Ramos (cell line): Measurements from ENCODE around the gene CUBN.

Experiments
- in situ Hi-C: fragments of 300-500 bp; cut with MboI; formaldehyde crosslinking; loops from one replicate; pipeline ENCODE4 v1.14.3; 2022; ENCODE audit warnings: low sequenced_read_pairs; ENCODE audit not compliant: unreplicated experiment

CUBN gene

DNA sequence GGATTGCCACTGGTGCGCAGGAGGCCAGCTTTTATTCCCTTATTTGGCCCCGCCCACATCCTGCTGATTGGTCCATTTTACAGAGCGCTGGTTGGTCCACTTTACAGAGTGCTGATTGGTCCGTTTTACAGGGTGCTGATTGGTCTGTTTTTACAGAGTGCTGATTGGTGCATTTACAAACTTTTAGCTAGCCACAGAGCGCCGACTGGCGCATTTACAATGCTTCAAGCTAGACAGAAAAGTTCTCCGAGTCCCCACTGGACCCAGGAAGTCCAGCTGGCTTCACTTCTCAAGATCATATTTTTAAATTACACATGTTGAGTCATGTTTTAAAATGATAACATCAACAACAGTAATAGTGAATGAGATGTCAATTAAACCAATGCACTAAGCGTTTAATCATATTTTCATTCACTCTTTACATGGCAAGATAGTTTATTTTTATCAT, 128.3 kb downstream of the CUBN start:
- in situ Hi-C loops, result no loop called here

DNA sequence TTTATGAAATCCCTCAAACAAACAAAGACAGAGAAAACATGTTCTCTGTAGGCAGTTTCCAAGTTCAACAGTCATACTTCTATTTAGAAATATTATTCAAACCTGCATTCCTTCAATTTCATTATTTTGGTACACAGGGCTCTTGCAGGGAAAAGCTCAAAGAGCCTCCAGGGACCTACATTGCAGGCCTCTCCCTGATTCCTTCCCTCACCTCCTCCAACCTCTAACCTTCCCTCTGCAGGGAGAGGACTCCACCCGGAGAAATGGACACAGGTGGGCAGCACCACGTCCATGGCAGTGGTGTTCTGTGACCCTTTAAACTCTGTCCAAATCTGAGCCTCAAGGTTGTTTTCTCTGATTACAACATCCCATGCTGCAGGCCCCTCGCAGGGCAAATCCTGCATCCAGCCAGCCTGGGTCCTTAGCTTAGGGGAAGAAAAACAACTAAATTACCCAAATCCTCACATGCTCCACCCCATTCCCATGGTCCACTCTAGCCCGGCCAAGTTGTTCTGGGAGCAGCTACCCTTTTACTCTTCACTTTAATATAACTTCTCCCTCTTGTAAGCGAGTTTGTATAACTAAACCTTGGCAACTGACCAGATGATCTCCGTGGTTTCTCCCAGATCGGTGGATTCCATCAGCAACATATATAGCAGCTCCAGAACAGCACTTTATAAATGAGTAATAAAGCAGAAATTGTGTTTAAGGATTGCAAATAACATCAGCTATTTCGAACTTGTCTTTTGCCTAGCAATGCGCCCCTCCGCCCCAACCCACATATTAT, 129.8 kb downstream of the CUBN start:
- in situ Hi-C loops, result no loop called here

- in situ Hi-C loops, result no loop called here
Measured at GRCh38 chr10:16996530-16996964, 133.1 kb downstream of the CUBN start.

GRCh38 chr10:16995867-16996529, 133.6 kb downstream of the CUBN start:
- in situ Hi-C loops, result no loop called here

GRCh38 chr10:16993186-16993585, 136.4 kb downstream of the CUBN start:
- in situ Hi-C loops, result no loop called here

DNA sequence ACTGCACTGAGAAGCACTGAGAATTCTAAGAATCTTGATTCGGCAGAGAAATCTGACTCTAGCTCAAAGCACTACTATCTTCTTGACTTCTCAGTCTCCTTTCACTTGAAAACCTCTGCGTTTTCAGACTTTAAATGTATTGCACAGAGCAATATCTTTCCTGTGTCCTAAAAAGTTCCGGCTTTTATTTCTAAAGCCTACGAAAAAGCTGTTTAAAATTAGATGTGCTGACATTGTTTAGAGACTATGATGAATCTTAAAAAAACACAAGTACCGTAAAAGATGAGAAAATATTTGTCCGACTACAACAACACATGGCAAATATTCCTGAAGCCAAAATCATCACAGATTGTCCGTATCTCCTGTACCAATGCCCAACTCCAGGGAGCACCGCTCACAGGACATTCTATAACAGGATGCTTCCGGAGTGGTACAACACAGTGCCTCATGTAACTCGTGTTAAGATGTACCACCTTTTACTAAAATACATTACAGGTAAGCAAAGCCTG, 136.9 kb downstream of the CUBN start:
- in situ Hi-C loops, result no loop called here

DNA sequence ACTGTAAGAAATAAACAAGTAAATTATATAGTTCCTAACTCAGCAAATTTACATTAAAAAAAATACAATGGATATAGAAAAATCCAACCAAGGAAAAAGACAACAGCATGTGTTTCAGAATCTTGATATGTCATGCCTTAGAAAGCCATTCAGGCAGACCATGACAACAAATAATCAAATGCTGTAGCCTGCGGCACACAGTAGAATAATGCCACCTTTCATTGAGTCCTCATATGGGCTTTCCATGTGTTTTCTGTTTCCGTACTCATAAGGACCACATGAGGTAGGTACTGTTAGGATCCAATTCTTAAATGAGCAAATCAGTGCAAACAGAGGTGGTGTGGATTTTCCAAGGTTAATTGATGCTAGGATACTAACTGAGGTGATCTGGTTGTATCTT, 138.6 kb downstream of the CUBN start:
- in situ Hi-C loops, result no loop called here

GRCh38 chr10:16989826-16990293, 139.8 kb downstream of the CUBN start:
- in situ Hi-C loops, result no loop called here

DNA sequence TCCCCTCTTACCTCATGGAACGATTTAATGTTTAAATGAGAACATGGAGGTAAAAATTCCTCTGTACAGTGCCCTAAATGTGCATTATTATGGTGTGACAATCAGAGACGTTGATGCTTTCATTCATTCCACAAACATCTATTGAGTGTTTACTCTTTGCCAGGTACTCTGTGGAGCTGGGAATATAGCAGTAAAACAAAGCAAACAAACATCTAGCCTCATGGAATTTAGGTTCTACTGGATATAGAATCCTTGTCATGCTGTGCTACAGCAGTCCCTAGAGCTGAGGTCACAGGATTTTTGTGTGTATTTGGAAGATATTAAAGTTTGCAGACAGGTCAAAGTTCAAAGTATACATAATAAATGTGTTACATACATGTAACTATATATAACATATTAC, 140.7 kb downstream of the CUBN start:
- in situ Hi-C loops, result no loop called here

DNA sequence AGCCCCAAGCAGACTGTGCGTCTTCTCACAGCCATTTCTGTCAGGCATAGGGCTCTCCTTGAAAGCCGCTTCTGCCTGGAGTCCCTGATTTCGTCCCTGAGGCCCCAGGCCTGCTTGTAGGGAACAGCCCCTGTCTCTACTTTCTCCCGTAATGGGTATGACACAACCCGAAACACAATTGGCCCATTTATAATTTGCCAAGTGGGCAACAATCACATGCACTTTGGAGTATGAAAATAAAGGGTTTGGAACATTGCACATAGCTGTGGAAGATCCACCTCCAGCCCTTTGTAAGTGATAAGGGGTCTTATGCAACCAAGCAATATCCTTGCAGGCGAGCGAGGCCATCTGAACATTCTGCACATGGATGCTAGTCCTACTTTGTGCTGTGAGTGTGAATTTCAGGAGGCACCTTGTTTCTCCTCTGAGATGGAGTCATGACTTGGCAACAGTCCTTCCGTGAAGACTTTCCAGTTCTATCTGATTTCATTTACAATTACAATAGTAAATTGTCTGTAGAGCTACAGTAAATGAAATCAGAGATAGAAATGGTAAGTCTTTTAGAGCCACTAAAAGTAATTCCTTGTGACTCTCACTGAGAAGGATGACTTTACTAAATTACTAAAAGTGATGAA, 141.5 kb downstream of the CUBN start:
- in situ Hi-C loops, result no loop called here

GRCh38 chr10:16987206-16987621, 142.4 kb downstream of the CUBN start:
- in situ Hi-C loops, result no loop called here

DNA sequence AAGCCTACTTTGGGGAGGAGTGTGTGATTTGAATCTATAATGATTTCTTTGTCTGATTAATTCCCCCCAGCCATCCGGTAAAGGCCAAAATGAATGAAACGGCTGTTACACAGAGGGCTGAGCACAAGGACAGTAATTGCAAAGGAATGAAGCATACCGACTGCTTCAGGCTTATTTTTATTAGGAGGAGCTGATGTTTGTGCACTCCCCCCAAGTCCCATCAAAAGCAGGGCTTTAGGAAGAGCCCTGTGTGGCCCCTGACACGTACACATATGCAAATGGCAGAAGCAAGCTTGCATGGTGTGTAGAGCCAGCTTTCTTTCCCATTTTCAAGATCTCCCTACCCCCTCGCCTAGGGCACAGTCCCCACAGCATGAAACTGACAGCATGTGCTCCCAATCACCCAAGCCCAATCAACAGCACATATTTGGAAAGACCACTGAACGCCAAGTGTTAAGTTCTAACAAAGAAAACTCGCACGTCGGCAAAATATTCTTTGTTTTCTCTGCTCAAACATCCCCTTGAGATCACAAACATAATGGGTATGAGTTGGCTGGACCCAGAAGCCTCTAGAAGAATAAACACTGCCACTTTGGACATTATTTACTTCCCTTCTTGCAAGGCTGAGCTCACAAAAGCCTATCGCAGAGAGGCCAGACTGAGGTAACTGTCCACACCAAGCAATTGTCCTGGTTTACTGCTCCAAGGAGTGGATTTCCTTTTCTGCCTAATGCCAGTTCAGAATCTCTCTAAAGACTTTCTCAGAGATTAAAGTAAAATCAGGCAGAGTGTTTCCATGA, 143.0 kb downstream of the CUBN start:
- in situ Hi-C loops, result no loop called here

DNA sequence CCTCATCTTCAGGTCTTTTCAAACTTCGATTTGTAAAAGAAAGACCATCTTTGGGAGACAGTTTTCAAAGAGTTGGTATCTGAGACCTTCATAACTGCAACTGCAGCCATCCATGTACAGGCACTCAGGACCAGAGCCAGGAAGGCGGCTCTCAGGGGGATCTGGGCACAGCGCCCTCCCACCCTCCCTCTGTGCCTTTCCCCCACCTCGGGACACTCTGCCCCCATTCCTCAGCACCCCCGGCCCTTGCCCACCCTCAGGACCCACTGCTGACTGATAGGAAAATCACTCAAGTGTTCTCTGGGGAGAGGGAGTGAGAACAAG, 143.6 kb downstream of the CUBN start:
- in situ Hi-C loops, result no loop called here

GRCh38 chr10:16984242-16984641, 145.4 kb downstream of the CUBN start:
- in situ Hi-C loops, result no loop called here

GRCh38 chr10:16976803-16977202, 152.8 kb downstream of the CUBN start:
- in situ Hi-C loops, result no loop called here

GRCh38 chr10:16975188-16975587, 154.4 kb downstream of the CUBN start:
- in situ Hi-C loops, result no loop called here

DNA sequence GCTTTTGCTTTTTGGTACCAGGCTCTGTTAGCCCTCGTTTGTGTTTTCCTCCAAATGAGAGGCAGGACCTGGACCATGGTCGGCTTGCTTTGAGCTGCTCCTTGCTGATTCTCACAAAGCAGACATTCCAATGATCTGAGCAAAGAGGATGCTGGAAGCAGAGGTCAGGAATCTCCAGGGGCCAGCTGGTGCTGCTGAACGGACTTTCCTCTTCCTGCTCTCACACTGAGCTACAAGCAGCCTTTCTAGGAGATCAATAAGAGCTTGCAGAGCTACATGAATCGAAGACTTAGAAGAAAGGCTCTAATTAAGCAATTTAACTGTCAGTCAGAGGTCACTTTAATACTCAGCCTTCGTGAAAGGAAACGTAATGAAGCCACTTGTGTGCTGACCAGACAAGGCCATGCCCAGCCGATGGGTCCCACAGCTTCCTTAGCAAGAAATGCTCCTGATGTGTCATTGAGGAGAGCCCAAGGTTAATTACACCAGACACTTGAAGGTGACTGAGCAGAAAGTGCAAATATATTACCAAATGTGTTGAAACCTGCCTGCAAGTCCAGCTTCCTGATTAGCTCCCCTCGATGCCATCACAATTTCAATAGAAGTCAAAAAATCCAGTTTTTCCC, 161.1 kb downstream of the CUBN start:
- in situ Hi-C loops, result no loop called here

DNA sequence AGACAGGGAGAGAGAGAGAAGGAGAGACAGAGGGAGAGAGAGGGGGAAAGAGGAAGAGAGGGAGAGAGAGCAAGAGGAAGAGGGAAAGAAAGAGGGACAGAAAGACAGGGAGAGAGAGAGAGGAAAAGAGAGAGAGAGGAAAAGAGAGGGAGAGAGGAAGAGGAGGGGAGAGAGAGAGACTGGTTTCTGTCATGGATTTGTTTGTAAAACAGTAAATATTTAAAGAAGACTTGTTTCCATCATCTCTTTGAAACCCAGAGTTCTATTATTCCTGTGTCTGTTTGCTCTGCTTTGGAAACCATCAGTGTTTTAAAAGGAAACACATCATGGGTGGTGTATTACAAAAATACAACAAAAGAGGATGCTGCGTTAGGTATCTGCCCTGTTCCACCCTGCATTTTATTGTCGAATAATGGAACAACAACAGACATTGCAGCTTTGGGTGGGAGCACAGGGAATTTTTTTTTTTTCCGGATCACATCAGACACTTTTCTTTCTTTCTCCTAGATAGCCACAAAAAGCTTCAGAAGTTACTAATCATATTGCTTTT, 161.7 kb downstream of the CUBN start:
- in situ Hi-C loops, result no loop called here

DNA sequence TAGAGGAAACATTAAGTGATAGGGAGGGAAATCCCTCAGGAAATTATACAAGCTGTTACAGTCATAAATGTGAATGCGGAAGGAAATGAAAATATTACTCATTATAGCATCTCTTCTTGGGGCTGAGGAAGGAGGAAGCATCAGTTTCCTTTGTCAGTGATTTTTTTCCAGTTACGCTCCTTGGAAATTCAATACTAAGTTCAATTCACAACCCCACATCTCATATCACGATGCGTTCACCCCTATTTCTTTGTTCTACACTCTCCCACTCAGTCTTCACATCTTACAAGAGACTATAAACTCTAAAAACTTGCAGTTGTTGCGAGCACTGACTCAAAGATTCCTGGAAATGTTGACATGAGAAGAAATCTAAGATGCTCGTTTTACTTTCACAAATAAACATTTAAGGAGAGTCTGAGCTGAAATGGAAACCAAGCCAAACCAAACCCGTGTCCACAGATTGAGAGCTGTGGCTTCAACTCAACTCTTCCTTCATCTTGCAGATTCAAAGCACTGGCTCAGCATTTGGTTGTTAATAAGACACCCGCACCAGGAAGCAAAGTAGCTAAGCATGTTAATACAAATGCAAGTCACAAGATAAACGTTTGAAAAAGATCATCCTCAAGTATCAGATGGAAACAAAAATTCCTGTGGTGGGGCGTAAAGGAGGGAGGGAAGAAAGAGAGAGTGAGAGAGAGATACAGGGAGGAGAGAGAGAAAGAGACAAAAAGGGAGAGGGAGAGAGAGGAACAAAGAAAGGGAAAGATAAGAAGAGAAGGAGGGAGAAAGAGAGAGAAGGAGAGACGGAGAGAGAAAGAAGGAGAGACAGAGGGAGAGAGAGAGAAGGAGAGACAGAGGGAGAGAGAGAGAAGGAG, 162.4 kb downstream of the CUBN start:
- in situ Hi-C loops, result no loop called here
